ENCODE results near the gene NEUROD4. TPM values are rescaled to one million over a fixed set of nuclear protein-coding genes. Genes with fewer than 3 reads are reported as not detected.

The NEUROD4 gene
- polyA plus RNA-seq, 1 of the 3 experiments (the other 2 are of a cell fraction) = not detected

DNA sequence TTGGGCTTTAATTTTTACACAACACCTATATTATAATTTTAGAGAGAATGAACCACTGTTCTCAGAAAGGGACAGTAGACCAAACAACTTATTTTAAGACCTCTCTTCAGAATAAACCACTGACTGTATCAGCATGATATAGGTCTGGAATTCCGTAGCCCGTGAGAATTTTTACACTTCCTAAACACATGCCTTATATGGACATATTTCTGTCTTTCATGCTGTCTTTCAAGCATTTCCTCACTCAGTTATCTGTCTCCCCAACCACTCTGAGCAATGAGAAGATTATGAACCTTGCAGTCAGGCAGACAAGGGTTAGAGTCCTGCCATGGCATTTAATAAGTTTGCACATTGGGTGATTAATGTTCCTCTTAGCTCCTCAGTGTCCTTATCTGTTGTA, 17.4 kb upstream of the NEUROD4 start (continued):
- TF ChIP-seq, protein P1, sequence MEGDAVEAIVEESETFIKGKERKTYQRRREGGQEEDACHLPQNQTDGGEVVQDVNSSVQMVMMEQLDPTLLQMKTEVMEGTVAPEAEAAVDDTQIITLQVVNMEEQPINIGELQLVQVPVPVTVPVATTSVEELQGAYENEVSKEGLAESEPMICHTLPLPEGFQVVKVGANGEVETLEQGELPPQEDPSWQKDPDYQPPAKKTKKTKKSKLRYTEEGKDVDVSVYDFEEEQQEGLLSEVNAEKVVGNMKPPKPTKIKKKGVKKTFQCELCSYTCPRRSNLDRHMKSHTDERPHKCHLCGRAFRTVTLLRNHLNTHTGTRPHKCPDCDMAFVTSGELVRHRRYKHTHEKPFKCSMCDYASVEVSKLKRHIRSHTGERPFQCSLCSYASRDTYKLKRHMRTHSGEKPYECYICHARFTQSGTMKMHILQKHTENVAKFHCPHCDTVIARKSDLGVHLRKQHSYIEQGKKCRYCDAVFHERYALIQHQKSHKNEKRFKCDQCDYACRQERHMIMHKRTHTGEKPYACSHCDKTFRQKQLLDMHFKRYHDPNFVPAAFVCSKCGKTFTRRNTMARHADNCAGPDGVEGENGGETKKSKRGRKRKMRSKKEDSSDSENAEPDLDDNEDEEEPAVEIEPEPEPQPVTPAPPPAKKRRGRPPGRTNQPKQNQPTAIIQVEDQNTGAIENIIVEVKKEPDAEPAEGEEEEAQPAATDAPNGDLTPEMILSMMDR (IDR thresholded peaks at IDR 0.05) = no peak
- TF ChIP-seq, protein P2, sequence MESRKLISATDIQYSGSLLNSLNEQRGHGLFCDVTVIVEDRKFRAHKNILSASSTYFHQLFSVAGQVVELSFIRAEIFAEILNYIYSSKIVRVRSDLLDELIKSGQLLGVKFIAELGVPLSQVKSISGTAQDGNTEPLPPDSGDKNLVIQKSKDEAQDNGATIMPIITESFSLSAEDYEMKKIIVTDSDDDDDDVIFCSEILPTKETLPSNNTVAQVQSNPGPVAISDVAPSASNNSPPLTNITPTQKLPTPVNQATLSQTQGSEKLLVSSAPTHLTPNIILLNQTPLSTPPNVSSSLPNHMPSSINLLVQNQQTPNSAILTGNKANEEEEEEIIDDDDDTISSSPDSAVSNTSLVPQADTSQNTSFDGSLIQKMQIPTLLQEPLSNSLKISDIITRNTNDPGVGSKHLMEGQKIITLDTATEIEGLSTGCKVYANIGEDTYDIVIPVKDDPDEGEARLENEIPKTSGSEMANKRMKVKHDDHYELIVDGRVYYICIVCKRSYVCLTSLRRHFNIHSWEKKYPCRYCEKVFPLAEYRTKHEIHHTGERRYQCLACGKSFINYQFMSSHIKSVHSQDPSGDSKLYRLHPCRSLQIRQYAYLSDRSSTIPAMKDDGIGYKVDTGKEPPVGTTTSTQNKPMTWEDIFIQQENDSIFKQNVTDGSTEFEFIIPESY (IDR thresholded peaks at IDR 0.05; ENCODE audit: borderline replicate concordance, low read depth) = no peak
- TF ChIP-seq MEF2A (IDR thresholded peaks at IDR 0.05; ENCODE audit: borderline replicate concordance, low read depth) (no peak), NRF1 (IDR thresholded peaks at IDR 0.05; ENCODE audit: low read depth, low read length) (no peak), RAD21 (IDR thresholded peaks at IDR 0.05; ENCODE audit: low read length) (no peak), GATA2 (CRISPR knock-in tag; IDR thresholded peaks at IDR 0.05) (no peak)

DNA sequence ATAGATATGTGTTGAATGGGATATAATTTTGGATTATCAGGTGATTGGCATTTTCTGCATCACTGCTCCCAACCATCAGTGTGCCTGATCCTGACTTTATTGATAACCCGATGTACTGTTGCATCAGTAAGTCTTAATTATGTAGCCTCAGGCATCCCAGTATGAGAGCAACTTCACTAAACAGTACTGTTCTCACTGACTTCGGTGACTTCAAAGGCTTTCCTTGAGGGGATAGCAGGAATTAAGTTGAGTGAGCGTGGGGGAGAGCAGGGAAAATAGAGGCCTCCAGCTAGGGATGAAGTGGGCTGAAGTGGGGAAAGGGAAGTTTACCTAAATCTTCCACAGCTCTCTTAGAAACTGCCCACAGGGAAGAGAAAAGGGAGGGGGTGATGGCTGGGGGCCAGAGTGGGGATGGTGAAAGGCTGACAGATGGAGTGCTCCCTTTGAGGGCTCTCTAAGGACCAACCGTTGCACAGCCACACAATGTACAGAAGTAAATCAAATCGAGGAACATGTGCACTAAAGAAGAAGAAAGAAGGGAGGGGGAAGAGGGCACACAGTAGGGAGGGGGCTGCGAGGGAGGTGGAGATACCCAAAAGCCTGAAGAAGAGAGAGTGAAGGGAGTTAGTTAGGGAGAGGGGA, 10.7 kb upstream of the NEUROD4 start:
- no peak overlapping the region for H3K27ac ChIP-seq (ENCODE audit: low read depth in 2 of 2, low read length in 1 of 2)
- POLR2A ChIA-PET = no interaction called here
- no peaks in the 10 kb centered on the region for H4K20me1 ChIP-seq (ENCODE audit: insufficient read depth)
- no peaks in the 10 kb centered on the region for H3K79me2 ChIP-seq (ENCODE audit: insufficient read depth)
- WGBS (ENCODE audit: low lambda C conversion rate) = under 1% methylated on average over 6 of the region's 6 CpGs
- no peak overlapping the region for H3K4me3 ChIP-seq (ENCODE audit: low read depth in 2 of 2, low read length in 1 of 2)
- no peak overlapping the region for H2AFZ ChIP-seq (ENCODE audit: low read depth)
- CTCF ChIA-PET = interaction anchor here (0.9 to 1.6 kb wide), 2 partner anchors 16 to 59 kb away, joined by 4 to 6 read pairs; no protein-coding TSS in a partner anchor
- H3K9me2 ChIP-seq = no peaks in the 10 kb centered on the region
- no peak overlapping the region for H3K9ac ChIP-seq
- H3K4me2 ChIP-seq = no peak overlapping the region
- no peak for TF ChIP-seq SMC3 (IDR thresholded peaks at IDR 0.05; ENCODE audit: low read depth, low read length)
- TF ChIP-seq ELF1 (IDR thresholded peaks at IDR 0.05) = no peak
- no peak for TF ChIP-seq EP300 (IDR thresholded peaks at IDR 0.05; ENCODE audit: borderline replicate concordance in 1 of 2, low read depth in 1 of 2, low read length in 1 of 2)
- no peaks in the 10 kb centered on the region for H3F3A ChIP-seq (replicated peaks; ENCODE audit: insufficient read depth)
- no peaks in the 10 kb centered on the region; the same call in 1 of the 2 replicates for H3K27me3 ChIP-seq (ENCODE audit: insufficient read depth)
- no peak for DNase-seq
- H3K4me1 ChIP-seq (ENCODE audit: control insufficient read depth in 1 of 2, insufficient read depth in 2 of 2, low read depth in 1 of 2, low read length in 1 of 2) = no peaks in the 10 kb centered on the region
- no peaks in the 10 kb centered on the region for H3K36me3 ChIP-seq (replicated peaks in 1 of 2; ENCODE audit: control insufficient read depth in 1 of 2, insufficient read depth in 2 of 2, low read length in 1 of 2)
- H3K9me3 ChIP-seq = no peaks in the 10 kb centered on the region

DNA sequence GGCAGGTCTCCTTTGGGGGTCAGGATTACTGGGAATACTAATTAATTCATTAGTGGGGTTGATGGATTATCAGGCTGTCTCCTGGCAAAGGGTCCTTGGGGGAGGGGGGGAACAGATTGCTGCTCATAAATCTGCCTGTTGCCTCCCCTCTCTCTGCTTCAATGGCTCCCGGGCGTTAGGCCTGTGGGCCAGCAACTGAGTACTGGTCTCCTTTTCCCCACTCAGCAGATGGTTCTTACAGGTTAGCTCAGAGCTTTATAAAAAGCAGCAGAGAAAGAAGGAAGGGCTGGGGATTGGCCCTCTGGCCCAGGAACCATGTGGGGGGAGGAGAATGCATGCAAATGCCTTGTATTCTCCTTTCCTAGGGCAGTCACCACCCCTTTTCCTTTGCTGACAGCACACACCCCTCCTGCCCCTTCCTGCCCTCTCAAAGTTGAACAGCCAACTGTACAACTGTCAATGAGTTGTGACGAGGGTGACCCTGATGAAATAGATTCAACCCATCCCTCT, 2.3 kb upstream of the NEUROD4 start:
- Histone ChIP-seq H3K9me2 (no peaks in the 10 kb centered on the region), H3F3A (replicated peaks; ENCODE audit: insufficient read depth) (no peaks in the 10 kb centered on the region), H3K4me1 (ENCODE audit: control insufficient read depth in 1 of 2, insufficient read depth in 2 of 2, low read depth in 1 of 2, low read length in 1 of 2) (no peaks in the 10 kb centered on the region), H3K4me3 (ENCODE audit: low read depth in 2 of 2, low read length in 1 of 2) (no peak overlapping the region), H3K9ac (no peak overlapping the region), H4K20me1 (ENCODE audit: insufficient read depth) (no peaks in the 10 kb centered on the region), H3K4me2 (no peak overlapping the region), H3K36me3 (replicated peaks in 1 of 2; ENCODE audit: control insufficient read depth in 1 of 2, insufficient read depth in 2 of 2, low read length in 1 of 2) (no peaks in the 10 kb centered on the region), H3K27me3 (ENCODE audit: insufficient read depth) (no peaks in the 10 kb centered on the region), H2AFZ (ENCODE audit: low read depth) (no peak overlapping the region), H3K79me2 (ENCODE audit: insufficient read depth) (no peaks in the 10 kb centered on the region), H3K9me3 (no peaks in the 10 kb centered on the region), H3K27ac (ENCODE audit: low read depth in 2 of 2, low read length in 1 of 2) (no peak overlapping the region)
- POLR2A ChIA-PET = no interaction called here
- 0% methylated on average over 2 of the region's 3 CpGs for WGBS (ENCODE audit: low lambda C conversion rate)
- DNase-seq = no peak
- CTCF ChIA-PET = interaction anchor here (0.6 kb wide), 1 partner anchor 24 kb away, joined by 3 read pairs; no protein-coding TSS in a partner anchor
- TF ChIP-seq EZH2phosphoT487 (IDR thresholded peaks at IDR 0.05; ENCODE audit: borderline replicate concordance, low read depth) = no peak
- TF ChIP-seq, protein P3, sequence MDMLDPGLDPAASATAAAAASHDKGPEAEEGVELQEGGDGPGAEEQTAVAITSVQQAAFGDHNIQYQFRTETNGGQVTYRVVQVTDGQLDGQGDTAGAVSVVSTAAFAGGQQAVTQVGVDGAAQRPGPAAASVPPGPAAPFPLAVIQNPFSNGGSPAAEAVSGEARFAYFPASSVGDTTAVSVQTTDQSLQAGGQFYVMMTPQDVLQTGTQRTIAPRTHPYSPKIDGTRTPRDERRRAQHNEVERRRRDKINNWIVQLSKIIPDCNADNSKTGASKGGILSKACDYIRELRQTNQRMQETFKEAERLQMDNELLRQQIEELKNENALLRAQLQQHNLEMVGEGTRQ (IDR thresholded peaks at IDR 0.05; ENCODE audit: borderline replicate concordance, low read depth, low read length) = no peak
- no peak for TF ChIP-seq RCOR1 (IDR thresholded peaks at IDR 0.05; ENCODE audit: low read length)
- TF ChIP-seq CHD2 (IDR thresholded peaks at IDR 0.05; ENCODE audit: low read length, partially characterized antibody) = no peak
- TF ChIP-seq TAF1 (IDR thresholded peaks at IDR 0.05; ENCODE audit: borderline replicate concordance, low read depth, low read length) = no peak
- no peak for TF ChIP-seq SMC3 (IDR thresholded peaks at IDR 0.05; ENCODE audit: low read depth, low read length)
- TF ChIP-seq ELF1 (IDR thresholded peaks at IDR 0.05) = no peak
- TF ChIP-seq RAD21 (IDR thresholded peaks at IDR 0.05; ENCODE audit: low read length) = no peak
- no peak for TF ChIP-seq POLR2AphosphoS5 (IDR thresholded peaks at IDR 0.05; ENCODE audit: low read depth, low read length)
- TF ChIP-seq, protein P4, sequence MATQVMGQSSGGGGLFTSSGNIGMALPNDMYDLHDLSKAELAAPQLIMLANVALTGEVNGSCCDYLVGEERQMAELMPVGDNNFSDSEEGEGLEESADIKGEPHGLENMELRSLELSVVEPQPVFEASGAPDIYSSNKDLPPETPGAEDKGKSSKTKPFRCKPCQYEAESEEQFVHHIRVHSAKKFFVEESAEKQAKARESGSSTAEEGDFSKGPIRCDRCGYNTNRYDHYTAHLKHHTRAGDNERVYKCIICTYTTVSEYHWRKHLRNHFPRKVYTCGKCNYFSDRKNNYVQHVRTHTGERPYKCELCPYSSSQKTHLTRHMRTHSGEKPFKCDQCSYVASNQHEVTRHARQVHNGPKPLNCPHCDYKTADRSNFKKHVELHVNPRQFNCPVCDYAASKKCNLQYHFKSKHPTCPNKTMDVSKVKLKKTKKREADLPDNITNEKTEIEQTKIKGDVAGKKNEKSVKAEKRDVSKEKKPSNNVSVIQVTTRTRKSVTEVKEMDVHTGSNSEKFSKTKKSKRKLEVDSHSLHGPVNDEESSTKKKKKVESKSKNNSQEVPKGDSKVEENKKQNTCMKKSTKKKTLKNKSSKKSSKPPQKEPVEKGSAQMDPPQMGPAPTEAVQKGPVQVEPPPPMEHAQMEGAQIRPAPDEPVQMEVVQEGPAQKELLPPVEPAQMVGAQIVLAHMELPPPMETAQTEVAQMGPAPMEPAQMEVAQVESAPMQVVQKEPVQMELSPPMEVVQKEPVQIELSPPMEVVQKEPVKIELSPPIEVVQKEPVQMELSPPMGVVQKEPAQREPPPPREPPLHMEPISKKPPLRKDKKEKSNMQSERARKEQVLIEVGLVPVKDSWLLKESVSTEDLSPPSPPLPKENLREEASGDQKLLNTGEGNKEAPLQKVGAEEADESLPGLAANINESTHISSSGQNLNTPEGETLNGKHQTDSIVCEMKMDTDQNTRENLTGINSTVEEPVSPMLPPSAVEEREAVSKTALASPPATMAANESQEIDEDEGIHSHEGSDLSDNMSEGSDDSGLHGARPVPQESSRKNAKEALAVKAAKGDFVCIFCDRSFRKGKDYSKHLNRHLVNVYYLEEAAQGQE (IDR thresholded peaks at IDR 0.05; ENCODE audit: low read depth, low read length) = no peak

Measured in SK-N-SH (cell line).